Measurements from ENCODE around the gene JAG1.

- TF ChIP-seq POLR2A (IDR thresholded peaks at IDR 0.05): no peak
- TF ChIP-seq CTCF (IDR thresholded peaks at IDR 0.05): no peak
- no peak for TF ChIP-seq POLR2AphosphoS5 (IDR thresholded peaks at IDR 0.05)
Observed at GRCh38 chr20:10646006-10646405, 27.8 kb downstream of the JAG1 start.

All from prostate gland (tissue), 2 donors.